ENCODE data around the gene NTM.

DNA sequence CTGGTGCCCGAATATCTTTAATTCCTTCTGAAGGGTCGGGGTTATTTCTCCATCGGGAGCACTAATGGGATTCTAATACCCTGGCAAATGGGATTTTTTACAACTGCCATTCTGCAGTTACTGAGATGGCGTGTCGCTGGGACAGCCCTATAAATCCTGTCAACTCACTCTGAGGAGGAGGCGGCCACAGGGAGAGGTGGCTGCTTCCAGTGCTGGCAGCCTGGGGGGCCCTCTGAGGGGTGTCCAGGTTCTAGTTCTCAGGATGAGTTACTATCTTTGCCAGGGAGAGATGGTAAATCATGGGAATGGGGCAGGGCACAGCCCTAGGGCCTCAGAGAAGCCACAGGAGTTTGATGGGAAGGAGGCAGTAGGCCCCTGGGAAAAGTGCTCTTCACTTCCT is 135.9 kb downstream of the NTM start:
- TF ChIP-seq, protein P1, sequence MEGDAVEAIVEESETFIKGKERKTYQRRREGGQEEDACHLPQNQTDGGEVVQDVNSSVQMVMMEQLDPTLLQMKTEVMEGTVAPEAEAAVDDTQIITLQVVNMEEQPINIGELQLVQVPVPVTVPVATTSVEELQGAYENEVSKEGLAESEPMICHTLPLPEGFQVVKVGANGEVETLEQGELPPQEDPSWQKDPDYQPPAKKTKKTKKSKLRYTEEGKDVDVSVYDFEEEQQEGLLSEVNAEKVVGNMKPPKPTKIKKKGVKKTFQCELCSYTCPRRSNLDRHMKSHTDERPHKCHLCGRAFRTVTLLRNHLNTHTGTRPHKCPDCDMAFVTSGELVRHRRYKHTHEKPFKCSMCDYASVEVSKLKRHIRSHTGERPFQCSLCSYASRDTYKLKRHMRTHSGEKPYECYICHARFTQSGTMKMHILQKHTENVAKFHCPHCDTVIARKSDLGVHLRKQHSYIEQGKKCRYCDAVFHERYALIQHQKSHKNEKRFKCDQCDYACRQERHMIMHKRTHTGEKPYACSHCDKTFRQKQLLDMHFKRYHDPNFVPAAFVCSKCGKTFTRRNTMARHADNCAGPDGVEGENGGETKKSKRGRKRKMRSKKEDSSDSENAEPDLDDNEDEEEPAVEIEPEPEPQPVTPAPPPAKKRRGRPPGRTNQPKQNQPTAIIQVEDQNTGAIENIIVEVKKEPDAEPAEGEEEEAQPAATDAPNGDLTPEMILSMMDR (conservative IDR thresholded peaks at IDR 0.05; ENCODE audit: low read length) = no peak
- no peak for TF ChIP-seq EZH2phosphoT487 (IDR thresholded peaks at IDR 0.05; ENCODE audit: borderline replicate concordance)

Measured in Loucy (cell line).